OCI-LY7 (cell line): Measurements from ENCODE around the gene DRGX. TPM values are rescaled to one million over a fixed set of nuclear protein-coding genes. Genes with fewer than 3 reads are reported as not detected.

Experiments
- Bru-seq: library from RNA; stranded (reverse); fragments of 400-500 nt; gene quantifications from one replicate; lab custom pipeline; 2021; lab: Mats Ljungman, UMichigan
- BruChase-seq, 2 experiments: library from RNA; stranded (reverse); fragments of 400-500 nt; gene quantifications; one replicate each; lab custom pipeline; 2021; lab: Mats Ljungman, UMichigan
- BruUV-seq: library from RNA; stranded (reverse); fragments of 400-500 nt; replicated peaks from 2 replicates; lab custom pipeline; 2021; lab: Mats Ljungman, UMichigan
- CTCF ChIA-PET: fragments of 300-600 bp; sonication (Branson Sonifier 250); formaldehyde crosslinking; loops from one replicate; lab custom pipeline; 2022; ENCODE audit warnings: antibody characterized with exemption; ENCODE audit not compliant: unreplicated experiment; lab: Charles Lee
- POLR2A ChIA-PET: fragments of 300-600 bp; sonication (Branson Sonifier 250); formaldehyde crosslinking; loops from one replicate; lab custom pipeline; 2022; ENCODE audit warnings: antibody characterized with exemption; lab: Charles Lee
- DNase-seq: peaks from one replicate; pipeline ENCODE4 v3.0.0-alpha.2; 2015; ENCODE audit warnings: low spot score
- H2AFZ ChIP-seq: fragments of 200-600 bp; sonication (generic), shearing (Covaris generic); 2 replicates; pipeline ENCODE4 v1.6.1; 2014; ENCODE audit warnings: mild to moderate bottlenecking, antibody characterized with exemption, low read length, moderate library complexity
- H3K27ac ChIP-seq: fragments of 200-600 bp; sonication (generic); 2 replicates; pipeline ENCODE4 v1.5.1; 2014; ENCODE audit warnings: mixed run types, low read depth, mild to moderate bottlenecking, moderate library complexity, low read length, inconsistent platforms; ENCODE audit not compliant: poor library complexity, severe bottlenecking
- H3K36me3 ChIP-seq: fragments of 200-600 bp; sonication (generic); 2 replicates; pipeline ENCODE4 v1.6.1; 2014; ENCODE audit warnings: mild to moderate bottlenecking, antibody characterized with exemption, low read length, moderate library complexity, mixed read lengths; ENCODE audit not compliant: insufficient read depth
- H3K4me1 ChIP-seq: fragments of 200-600 bp; sonication (generic); 2 replicates; pipeline ENCODE4 v1.5.1; 2014; ENCODE audit warnings: mild to moderate bottlenecking, low read length; ENCODE audit not compliant: insufficient read depth, poor library complexity, severe bottlenecking
- H3K4me2 ChIP-seq: fragments of 200-600 bp; sonication (generic); 2 replicates; pipeline ENCODE4 v1.6.1; 2014; ENCODE audit warnings: mild to moderate bottlenecking, low read length
- H3K4me3 ChIP-seq: fragments of 200-600 bp; sonication (generic); 2 replicates; pipeline ENCODE4 v1.5.1; 2014; ENCODE audit warnings: mild to moderate bottlenecking, low read depth, low read length; ENCODE audit not compliant: poor library complexity, severe bottlenecking
- H3K79me2 ChIP-seq: fragments of 200-600 bp; sonication (generic); 2 replicates; pipeline ENCODE4 v1.6.1; 2016; ENCODE audit warnings: low read depth, mild to moderate bottlenecking, low read length, moderate library complexity, mixed read lengths; ENCODE audit not compliant: insufficient read depth
- H3K9me2 ChIP-seq: fragments of 200-600 bp; sonication (generic); 2 replicates; pipeline ENCODE4 v1.6.1; 2016; ENCODE audit warnings: mild to moderate bottlenecking, low read length, mixed read lengths; ENCODE audit not compliant: insufficient read depth
- H3K9me3 ChIP-seq: fragments of 200-600 bp; sonication (generic); 2 replicates; pipeline ENCODE4 v1.6.1; 2014; ENCODE audit warnings: mild to moderate bottlenecking, mixed run types, low read length, mixed read lengths
- H4K20me1 ChIP-seq: fragments of 200-600 bp; sonication (generic); 2 replicates; pipeline ENCODE4 v1.6.1; 2014; ENCODE audit warnings: mild to moderate bottlenecking, antibody characterized with exemption, low read length, moderate library complexity, mixed read lengths; ENCODE audit not compliant: insufficient read depth
- EZH2phosphoT487 ChIP-seq: fragments of 200-600 bp; sonication (generic); IDR thresholded peaks from 2 replicates; pipeline ENCODE4 v1.6.1; 2018; ENCODE audit warnings: low read depth, borderline replicate concordance, mild to moderate bottlenecking, mixed run types, antibody characterized with exemption, low read length, moderate library complexity, mixed read lengths
- intact Hi-C: fragments of 100-400 bp; cut with micrococcal nuclease; formaldehyde crosslinking; loops from one replicate; pipeline ENCODE4 v1.10.0; 2022; ENCODE audit not compliant: unreplicated experiment
- long read RNA-seq: library from polyadenylated mRNA; stranded (forward); transcript quantifications from one replicate; pipeline ENCODE4 v2.0.0, GENCODE V29; 2022
- total RNA-seq, 2 experiments: library from RNA; depleted of rRNA in 1 of 2; stranded (reverse); fragments of >200 nt in 1 of 2; shearing (Covaris generic) in 1 of 2; gene quantifications; 2 replicates each; pipeline ENCODE4 v1.2.3, GENCODE V29; 2014 to 2022
- TF ChIP-seq, protein P1 (sequence below): fragments of 200-600 bp; sonication (generic); conservative IDR thresholded peaks from 2 replicates; pipeline ENCODE4 v1.5.1; 2014; ENCODE audit warnings: mild to moderate bottlenecking, antibody characterized with exemption, low read length, moderate library complexity, mixed read lengths

Gene DRGX
- total RNA-seq (2014; rRNA removed; shearing (Covaris generic)) = not detected in 2 replicates
- not detected in 2 replicates for total RNA-seq (2022)
- not detected for Bru-seq, nascent RNA
- BruChase-seq, experiment 1, labeled RNA remaining after a 6-hour chase = not detected
- not detected for BruChase-seq, experiment 2, labeled RNA remaining after a 2-hour chase
- long read RNA-seq = 0 reads

DNA sequence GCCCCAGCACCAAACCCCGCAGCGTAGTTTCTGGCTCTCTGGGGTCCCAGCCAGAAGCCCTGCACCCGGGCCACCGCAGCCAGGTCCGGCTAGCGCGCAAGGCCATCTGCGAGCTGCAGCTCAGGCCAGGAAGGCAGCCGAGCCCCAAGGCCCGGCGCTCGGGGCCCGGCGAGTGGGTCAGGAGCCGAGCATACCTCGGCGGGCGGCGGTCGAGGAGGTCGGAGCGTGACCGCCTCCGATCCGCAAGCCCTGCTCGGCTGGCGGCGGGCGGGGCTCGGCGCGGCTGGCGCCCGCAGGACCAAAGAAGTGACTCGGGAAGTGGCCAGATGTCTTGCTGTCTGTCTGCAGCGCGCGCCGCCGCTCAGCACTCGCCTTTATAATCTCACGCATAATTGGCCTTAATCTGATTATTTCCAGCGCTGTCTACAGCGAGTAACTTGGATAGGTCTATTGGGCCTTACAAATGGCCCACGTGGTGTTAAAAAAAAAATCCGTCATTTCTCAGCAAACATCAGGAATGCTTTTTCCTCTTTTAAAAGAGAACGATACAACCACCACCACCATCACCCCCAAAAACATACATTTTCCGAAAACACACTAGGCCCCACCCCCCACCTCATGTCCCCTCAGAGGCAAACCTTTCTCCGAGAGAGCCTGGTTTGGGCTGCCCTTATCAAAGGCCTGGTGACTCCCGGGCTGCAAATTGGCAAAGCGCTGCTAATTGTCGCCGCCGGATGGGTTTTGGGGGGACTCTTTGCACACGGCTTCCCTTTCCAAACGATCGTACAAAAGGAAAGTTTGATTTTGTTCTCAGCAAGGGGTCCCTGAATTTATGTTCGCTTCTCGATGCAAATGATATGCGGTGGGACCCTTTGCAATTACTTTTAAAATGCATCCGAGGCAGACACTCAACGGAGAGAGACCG is at the start of gene DRGX:
TSS of gene DRGX (minus strand) at position 349 of the 925 bp plus-strand sequence. CDS start 649 bp downstream, outside the sequence.
- H3K4me1 ChIP-seq = no peaks in the 10 kb centered on the region
- no peak for DNase-seq
- no peaks in the 10 kb centered on the region for H3K36me3 ChIP-seq
- no peak within 1 kb of the TSS for H2AFZ ChIP-seq
- no peaks in the 10 kb centered on the region for H3K9me2 ChIP-seq
- H3K9me3 ChIP-seq = no peaks in the 10 kb centered on the region
- no peak within 1 kb of the TSS for H3K27ac ChIP-seq
- TF ChIP-seq, protein P1, sequence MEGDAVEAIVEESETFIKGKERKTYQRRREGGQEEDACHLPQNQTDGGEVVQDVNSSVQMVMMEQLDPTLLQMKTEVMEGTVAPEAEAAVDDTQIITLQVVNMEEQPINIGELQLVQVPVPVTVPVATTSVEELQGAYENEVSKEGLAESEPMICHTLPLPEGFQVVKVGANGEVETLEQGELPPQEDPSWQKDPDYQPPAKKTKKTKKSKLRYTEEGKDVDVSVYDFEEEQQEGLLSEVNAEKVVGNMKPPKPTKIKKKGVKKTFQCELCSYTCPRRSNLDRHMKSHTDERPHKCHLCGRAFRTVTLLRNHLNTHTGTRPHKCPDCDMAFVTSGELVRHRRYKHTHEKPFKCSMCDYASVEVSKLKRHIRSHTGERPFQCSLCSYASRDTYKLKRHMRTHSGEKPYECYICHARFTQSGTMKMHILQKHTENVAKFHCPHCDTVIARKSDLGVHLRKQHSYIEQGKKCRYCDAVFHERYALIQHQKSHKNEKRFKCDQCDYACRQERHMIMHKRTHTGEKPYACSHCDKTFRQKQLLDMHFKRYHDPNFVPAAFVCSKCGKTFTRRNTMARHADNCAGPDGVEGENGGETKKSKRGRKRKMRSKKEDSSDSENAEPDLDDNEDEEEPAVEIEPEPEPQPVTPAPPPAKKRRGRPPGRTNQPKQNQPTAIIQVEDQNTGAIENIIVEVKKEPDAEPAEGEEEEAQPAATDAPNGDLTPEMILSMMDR = no peak
- no peak for TF ChIP-seq EZH2phosphoT487
- no peaks in the 10 kb centered on the region for H3K79me2 ChIP-seq
- no peak within 1 kb of the TSS for H3K4me2 ChIP-seq
- H3K4me3 ChIP-seq = no peak within 1 kb of the TSS
- no peaks in the 10 kb centered on the region for H4K20me1 ChIP-seq
- ChIA-PET POLR2A (interaction anchor here (0.6 kb wide), 1 partner anchor 109 kb away, joined by 3 read pairs; no protein-coding TSS in a partner anchor), CTCF (no interaction called here)
- no TSS peak for BruUV-seq
- intact Hi-C loops = no loop called here

GRCh38 chr10:49444349-49444748 is 48.5 kb upstream of the DRGX start:
- BruUV-seq = no TSS peak
- Histone ChIP-seq H3K4me1 (no peaks in the 10 kb centered on the region), H3K4me2 (no peak overlapping the region), H2AFZ (no peak overlapping the region), H3K36me3 (no peaks in the 10 kb centered on the region), H3K4me3 (no peak overlapping the region), H3K9me3 (no peaks in the 10 kb centered on the region), H3K79me2 (no peaks in the 10 kb centered on the region), H4K20me1 (no peaks in the 10 kb centered on the region), H3K9me2 (no peaks in the 10 kb centered on the region), H3K27ac (no peak overlapping the region)
- intact Hi-C loops = no loop called here
- CTCF ChIA-PET = no interaction called here
- POLR2A ChIA-PET = no interaction called here
- no peak for DNase-seq
- TF ChIP-seq, protein P1 = no peak
- no peak for TF ChIP-seq EZH2phosphoT487
